22Rv1 (cell line): Measurements from ENCODE around the gene MAGEA3.
"Not testable (repeated sequence)": the region's sequence is repeated elsewhere in the genome, so short reads cannot be mapped to it uniquely, and the experiment has no call there.

Experiments
- CTCF ChIP-seq: fragments of 450-650 bp; IDR thresholded peaks from 2 replicates; pipeline ENCODE4 v1.5.1; 2017; ENCODE audit warnings: mild to moderate bottlenecking
- ZFX ChIP-seq: fragments of 450-650 bp; IDR thresholded peaks from 2 replicates; pipeline ENCODE4 v1.6.1; 2017; ENCODE audit warnings: antibody characterized with exemption, borderline replicate concordance

- not testable (repeated sequence) for TF ChIP-seq CTCF, ZFX
Observed at GRCh38 chrX:152706500-152706899, 7.9 kb downstream of the MAGEA3 start.
